OCI-LY1 (cell line): Measurements from ENCODE around the gene GJC2.
"Not testable (repeated sequence)": the region's sequence is repeated elsewhere in the genome, so short reads cannot be mapped to it uniquely, and the experiment has no call there.

Source experiments
- CTCF ChIP-seq: fragments of 200-600 bp; sonication (generic), shearing (Covaris generic); IDR thresholded peaks from 2 replicates; pipeline ENCODE4 v1.5.1; 2017; ENCODE audit warnings: mild to moderate bottlenecking, antibody characterized with exemption, low read length, moderate library complexity, mixed read lengths
- EZH2 ChIP-seq: fragments of 200-600 bp; sonication (generic), shearing (Covaris generic); IDR thresholded peaks from 2 replicates; pipeline ENCODE4 v1.8.0; 2017; ENCODE audit warnings: borderline replicate concordance, mixed run types, mild to moderate bottlenecking, antibody characterized with exemption, low read length, moderate library complexity, mixed read lengths

- not testable (repeated sequence) for TF ChIP-seq CTCF, EZH2
These were observed 38.5 kb downstream of the GJC2 start for GRCh38 chr1:228188249-228188648.
